Measurements from ENCODE around the gene SRSF12. TPM values are rescaled to one million over a fixed set of nuclear protein-coding genes. Genes with fewer than 3 reads are reported as not detected.

The SRSF12 gene
- total and polyA plus RNA-seq, 7 donors = 0.36 to 3.6 (median 1.1) TPM; not detected in 2

DNA sequence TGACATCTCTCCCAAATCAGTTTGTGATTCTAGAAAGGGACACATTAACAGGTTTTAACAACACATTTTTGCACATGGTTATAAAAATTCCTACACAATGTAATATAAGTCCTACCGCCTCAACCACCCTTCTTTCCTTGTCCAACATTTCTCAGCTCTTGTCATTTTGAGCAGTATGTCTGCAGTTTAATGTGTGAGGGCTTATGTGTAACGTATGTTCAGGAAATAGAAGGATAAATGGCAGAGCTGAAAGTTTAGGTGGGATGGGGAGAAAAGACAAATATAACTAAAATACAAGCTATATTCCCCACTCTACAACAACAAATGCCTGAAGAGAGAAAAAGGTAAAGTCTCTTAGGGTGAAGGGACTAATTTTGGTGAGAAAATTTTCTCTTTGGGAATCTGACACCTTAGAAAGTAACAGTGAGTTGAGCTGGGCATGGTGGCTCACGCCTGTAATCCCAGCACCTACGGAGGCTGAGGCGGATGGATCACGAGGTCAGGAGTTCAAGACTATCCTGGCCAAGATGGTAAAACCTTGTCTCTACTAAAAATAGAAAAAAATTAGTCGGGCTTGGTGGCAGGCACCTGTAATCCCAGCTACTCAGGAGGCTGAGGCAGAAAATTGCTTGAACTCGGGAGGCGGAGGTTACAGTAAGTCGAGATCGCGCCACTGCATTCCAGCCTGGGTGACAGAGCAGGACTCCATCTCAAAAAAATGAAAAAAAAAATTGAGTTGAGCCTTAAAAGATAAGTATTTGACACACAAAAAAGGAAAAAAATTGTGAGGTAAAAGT is 32.3 kb downstream of the SRSF12 start:
- Histone ChIP-seq H3K9me3 (no peaks in the 10 kb centered on the region), H3K27ac (peak overlapping the region in 2 of 4 donors; percentile 100), H3K27me3 (no peaks in the 10 kb centered on the region), H3K4me3 (peak overlapping the region in 1 of 4 donors; percentile 100), H3K4me1 (peaks cover 0 to 54% (median 38%) of the 10 kb centered on the region in 4 donors), H3K36me3 (peaks cover 11 to 30% (median 21%) of the 10 kb centered on the region in 4 donors)
- WGBS, 2 donors = 95 to 96% methylated on average over 12 of the region's 12 CpGs
- intact Hi-C loops (cut with DNase I) = no loop called here
- peak in 1 of 4 donors; percentile 2 for TF ChIP-seq POLR2AphosphoS5 (IDR thresholded peaks at IDR 0.05)
- no peak for TF ChIP-seq CTCF (IDR thresholded peaks at IDR 0.05)
- TF ChIP-seq POLR2A (IDR thresholded peaks at IDR 0.05) = no peak
- TF ChIP-seq EP300 (IDR thresholded peaks at IDR 0.05) = no peak
- no peak for DNase-seq

- peaks cover 11 to 30% (median 21%) of the 10 kb centered on the region in 4 donors for H3K36me3 ChIP-seq
- intact Hi-C loops (cut with DNase I) = loop anchor here (5.0 kb wide), 2 partner anchors 77 to 267 kb away; partner anchors contain the start of gene UBE2J1
- H3K27ac ChIP-seq = peak overlapping the region in 3 of 4 donors; percentile 2 to 100 (median 100)
- no peaks in the 10 kb centered on the region for H3K9me3 ChIP-seq
- H3K4me3 ChIP-seq = peak overlapping the region in 1 of 4 donors; percentile 100
- TF ChIP-seq EP300 (IDR thresholded peaks at IDR 0.05) (no peak), POLR2A (IDR thresholded peaks at IDR 0.05) (no peak), POLR2AphosphoS5 (IDR thresholded peaks at IDR 0.05) (no peak), CTCF (IDR thresholded peaks at IDR 0.05) (no peak)
- DNase-seq = no peak
- peaks cover 0 to 53% (median 38%) of the 10 kb centered on the region in 4 donors for H3K4me1 ChIP-seq
- no peaks in the 10 kb centered on the region for H3K27me3 ChIP-seq
- WGBS, 2 donors = 64 to 74% methylated on average over 3 of the region's 3 CpGs
Measured at GRCh38 chr6:89084954-89085353, 32.9 kb downstream of the SRSF12 start.

GRCh38 chr6:89084542-89084941 is 33.3 kb downstream of the SRSF12 start:
- peaks cover 11 to 30% (median 21%) of the 10 kb centered on the region in 4 donors for H3K36me3 ChIP-seq
- no peak for DNase-seq
- H3K4me3 ChIP-seq = peak overlapping the region in 1 of 4 donors; percentile 100
- intact Hi-C loops (cut with DNase I) = loop anchor here (5.0 kb wide), 2 partner anchors 78 to 268 kb away; partner anchors contain the start of gene UBE2J1
- TF ChIP-seq EP300 (IDR thresholded peaks at IDR 0.05) (no peak), POLR2A (IDR thresholded peaks at IDR 0.05) (no peak), POLR2AphosphoS5 (IDR thresholded peaks at IDR 0.05) (no peak), CTCF (IDR thresholded peaks at IDR 0.05) (no peak)
- peaks cover 0 to 53% (median 38%) of the 10 kb centered on the region in 4 donors for H3K4me1 ChIP-seq
- peak overlapping the region in 3 of 4 donors; percentile 2 to 100 (median 100) for H3K27ac ChIP-seq
- no peaks in the 10 kb centered on the region for H3K9me3 ChIP-seq
- H3K27me3 ChIP-seq = no peaks in the 10 kb centered on the region

GRCh38 chr6:89082486-89082891 is 35.4 kb downstream of the SRSF12 start:
- no peaks in the 10 kb centered on the region for H3K27me3 ChIP-seq
- H3K4me1 ChIP-seq = peaks cover 0 to 51% (median 39%) of the 10 kb centered on the region in 4 donors
- intact Hi-C loops (cut with DNase I) = loop anchor here (2.0 to 5.0 kb wide), 4 partner anchors 34 to 270 kb away; partner anchors contain the start of gene UBE2J1
- WGBS, 2 donors = 1% methylated on average over 9 of the region's 9 CpGs
- TF ChIP-seq POLR2A (IDR thresholded peaks at IDR 0.05) (no peak), POLR2AphosphoS5 (IDR thresholded peaks at IDR 0.05) (peak in 3 of 4 donors; percentile 0 to 21 (median 15))
- DNase-seq = no peak
- peaks cover 11 to 30% (median 21%) of the 10 kb centered on the region in 4 donors for H3K36me3 ChIP-seq
- H3K9me3 ChIP-seq = no peaks in the 10 kb centered on the region
- H3K27ac ChIP-seq = peak overlapping the region; percentile 100
- peak overlapping the region; percentile 100 for H3K4me3 ChIP-seq

All from sigmoid colon (tissue), 7 donors.